NB4 (cell line): ENCODE data around the gene MPND.

Experiments
- MYC ChIP-seq: IDR thresholded peaks from 2 replicates; pipeline ENCODE4 v1.6.1; 2011; ENCODE audit warnings: low read depth, low read length
- POLR2A ChIP-seq: IDR thresholded peaks from 2 replicates; pipeline ENCODE4 v1.6.1; 2011; ENCODE audit warnings: mild to moderate bottlenecking; ENCODE audit not compliant: insufficient read length; ENCODE audit errors: extremely low read depth
- TF ChIP-seq, protein P1 (sequence below): IDR thresholded peaks from one replicate; pipeline ENCODE4 v1.5.1; 2012; ENCODE audit warnings: low read depth, low read length

DNA sequence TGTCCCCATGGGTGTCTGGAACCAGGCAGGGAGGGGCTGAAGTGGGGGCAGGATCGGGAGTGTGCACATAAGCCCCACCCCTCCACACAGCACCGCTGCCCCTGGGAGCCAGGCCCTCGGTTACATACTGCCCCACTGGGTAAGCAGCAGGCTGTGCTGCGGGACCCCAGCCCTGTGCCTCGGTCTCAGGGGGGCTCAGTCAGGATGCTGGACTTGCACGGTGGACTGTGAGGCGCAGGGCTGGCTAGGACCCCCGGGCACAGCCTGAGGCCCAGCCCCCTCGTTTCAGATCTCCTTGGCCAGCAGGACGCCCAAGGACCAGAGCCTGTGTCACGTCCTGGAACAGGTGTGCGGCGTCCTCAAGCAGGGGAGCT lies 16.3 kb downstream of the MPND start:
- TF ChIP-seq, protein P1, sequence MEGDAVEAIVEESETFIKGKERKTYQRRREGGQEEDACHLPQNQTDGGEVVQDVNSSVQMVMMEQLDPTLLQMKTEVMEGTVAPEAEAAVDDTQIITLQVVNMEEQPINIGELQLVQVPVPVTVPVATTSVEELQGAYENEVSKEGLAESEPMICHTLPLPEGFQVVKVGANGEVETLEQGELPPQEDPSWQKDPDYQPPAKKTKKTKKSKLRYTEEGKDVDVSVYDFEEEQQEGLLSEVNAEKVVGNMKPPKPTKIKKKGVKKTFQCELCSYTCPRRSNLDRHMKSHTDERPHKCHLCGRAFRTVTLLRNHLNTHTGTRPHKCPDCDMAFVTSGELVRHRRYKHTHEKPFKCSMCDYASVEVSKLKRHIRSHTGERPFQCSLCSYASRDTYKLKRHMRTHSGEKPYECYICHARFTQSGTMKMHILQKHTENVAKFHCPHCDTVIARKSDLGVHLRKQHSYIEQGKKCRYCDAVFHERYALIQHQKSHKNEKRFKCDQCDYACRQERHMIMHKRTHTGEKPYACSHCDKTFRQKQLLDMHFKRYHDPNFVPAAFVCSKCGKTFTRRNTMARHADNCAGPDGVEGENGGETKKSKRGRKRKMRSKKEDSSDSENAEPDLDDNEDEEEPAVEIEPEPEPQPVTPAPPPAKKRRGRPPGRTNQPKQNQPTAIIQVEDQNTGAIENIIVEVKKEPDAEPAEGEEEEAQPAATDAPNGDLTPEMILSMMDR: no peak
- TF ChIP-seq POLR2A (no peak), MYC (no peak)
